Gastroesophageal sphincter (tissue), 4 donors: ENCODE measurements around the gene RAPSN. TPM values are rescaled to one million over a fixed set of nuclear protein-coding genes. Genes with fewer than 3 reads are reported as not detected.
A peak's percentile ranks its signal among the peaks of the same experiment; 100 is the strongest.
"Not testable (repeated sequence)": the region's sequence is repeated elsewhere in the genome, so short reads cannot be mapped to it uniquely, and the experiment has no call there.

Source experiments
- ATAC-seq: fragments of 150-250 bp; one replicate; pipeline ENCODE4 v1.9.1; 2016; ENCODE audit warnings: mild to moderate bottlenecking, moderate library complexity
- H3K27ac ChIP-seq, 4 donors: fragments of 200-600 bp; sonication (generic) in 3 of 4; 1 replicate in 3 of 4; 2 replicates in 1 of 4; pipeline ENCODE4 v1.5.1; 2016 to 2019
- H3K27me3 ChIP-seq: fragments of 200-600 bp; sonication (generic); one replicate; pipeline ENCODE4 v1.5.1; 2019
- H3K36me3 ChIP-seq, 2 donors: fragments of 200-600 bp; sonication (generic); one replicate each; pipeline ENCODE4 v1.5.1; 2019; ENCODE audit warnings: control low read depth in 1 of 2
- H3K4me1 ChIP-seq, 3 donors: fragments of 200-600 bp; sonication (generic); 1 replicate in 2 of 3; 2 replicates in 1 of 3; pipeline ENCODE4 v1.5.1; 2016 to 2019; ENCODE audit warnings: control low read depth in 2 of 3
- H3K4me3 ChIP-seq, 2 donors: fragments of 200-600 bp; sonication (generic); one replicate each; pipeline ENCODE4 v1.5.1; 2019; ENCODE audit warnings: mild to moderate bottlenecking in 1 of 2, moderate library complexity in 1 of 2
- H3K9me3 ChIP-seq, 3 donors: fragments of 200-600 bp; sonication (generic); one replicate each; pipeline ENCODE4 v1.5.1; 2017 to 2019; ENCODE audit warnings: control low read depth in 2 of 3
- EP300 ChIP-seq: sonication (generic); formaldehyde crosslinking; IDR thresholded peaks from one replicate; pipeline ENCODE4 v1.6.1; 2017; ENCODE audit warnings: antibody characterized with exemption, mild to moderate bottlenecking
- POLR2A ChIP-seq, 2 donors: fragments of 450-650 bp; IDR thresholded peaks; one replicate each; pipeline ENCODE4 v1.6.1; 2017; ENCODE audit warnings: antibody characterized with exemption in 2 of 2, mild to moderate bottlenecking in 2 of 2, moderate library complexity in 1 of 2
- POLR2AphosphoS5 ChIP-seq: sonication (generic); formaldehyde crosslinking; IDR thresholded peaks from one replicate; pipeline ENCODE4 v1.6.1; 2017; ENCODE audit warnings: antibody characterized with exemption
- WGBS, 2 donors: methylation state at CpG; one replicate each; pipeline ENCODE4 v1.1.5; 2018; ENCODE audit warnings: low coverage in 1 of 2; 5-methylcytosine and 5-hydroxymethylcytosine counted together
- total RNA-seq, 4 donors: library from RNA; depleted of rRNA; stranded (reverse); fragments of >200 nt; gene quantifications; one replicate each; pipeline ENCODE4 v1.1.0, GENCODE V29; 2016
- TF ChIP-seq, protein P1 (sequence below), 4 experiments: fragments of 200-600 bp in 2 of 4; fragments of 450-650 bp in 2 of 4; sonication (generic) in 1 of 4; IDR thresholded peaks; one replicate each; pipeline ENCODE4 v1.5.1; 2017 to 2019; ENCODE audit warnings: antibody characterized with exemption in 4 of 4, mild to moderate bottlenecking in 2 of 4, moderate library complexity in 2 of 4

RAPSN gene
- total RNA-seq, 4 donors from 2014 or later = 0.23 to 0.27 TPM; not detected in 2

DNA sequence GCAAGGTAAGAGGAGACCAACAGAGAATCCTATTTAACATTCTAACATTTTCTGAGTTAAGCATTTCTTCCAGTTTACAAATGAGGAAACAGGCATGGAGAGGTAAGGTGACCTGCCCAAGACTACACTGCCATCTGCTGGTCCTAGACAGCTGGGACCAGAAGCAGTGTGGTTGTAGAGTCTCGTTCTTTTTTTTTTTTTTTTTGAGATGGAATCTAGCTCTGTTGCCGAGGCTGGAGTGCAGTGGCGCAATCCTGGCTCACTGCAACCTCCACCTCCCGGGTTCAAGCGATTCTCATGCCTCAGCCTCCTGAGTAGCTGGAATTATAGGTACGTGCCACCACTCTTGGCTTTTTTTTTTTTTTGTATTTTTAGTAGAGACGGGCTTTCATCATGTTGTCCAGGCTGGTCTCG lies 5.3 kb upstream of the RAPSN start:
- not testable (repeated sequence) for H3K36me3 ChIP-seq, H3K9me3 ChIP-seq, H3K27me3 ChIP-seq, H3K4me3 ChIP-seq, H3K4me1 ChIP-seq, H3K27ac ChIP-seq
- TF ChIP-seq, protein P1, sequence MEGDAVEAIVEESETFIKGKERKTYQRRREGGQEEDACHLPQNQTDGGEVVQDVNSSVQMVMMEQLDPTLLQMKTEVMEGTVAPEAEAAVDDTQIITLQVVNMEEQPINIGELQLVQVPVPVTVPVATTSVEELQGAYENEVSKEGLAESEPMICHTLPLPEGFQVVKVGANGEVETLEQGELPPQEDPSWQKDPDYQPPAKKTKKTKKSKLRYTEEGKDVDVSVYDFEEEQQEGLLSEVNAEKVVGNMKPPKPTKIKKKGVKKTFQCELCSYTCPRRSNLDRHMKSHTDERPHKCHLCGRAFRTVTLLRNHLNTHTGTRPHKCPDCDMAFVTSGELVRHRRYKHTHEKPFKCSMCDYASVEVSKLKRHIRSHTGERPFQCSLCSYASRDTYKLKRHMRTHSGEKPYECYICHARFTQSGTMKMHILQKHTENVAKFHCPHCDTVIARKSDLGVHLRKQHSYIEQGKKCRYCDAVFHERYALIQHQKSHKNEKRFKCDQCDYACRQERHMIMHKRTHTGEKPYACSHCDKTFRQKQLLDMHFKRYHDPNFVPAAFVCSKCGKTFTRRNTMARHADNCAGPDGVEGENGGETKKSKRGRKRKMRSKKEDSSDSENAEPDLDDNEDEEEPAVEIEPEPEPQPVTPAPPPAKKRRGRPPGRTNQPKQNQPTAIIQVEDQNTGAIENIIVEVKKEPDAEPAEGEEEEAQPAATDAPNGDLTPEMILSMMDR (IDR thresholded peaks at IDR 0.05) = peak in 3 of 4 experiments; percentile 69 to 81 (median 75)
- peak; percentile 24 for TF ChIP-seq POLR2AphosphoS5
- peak; percentile 93 for ATAC-seq
- 10 to 15% methylated on average over 2 to 6 of the region's 8 CpGs for WGBS, 2 donors

DNA sequence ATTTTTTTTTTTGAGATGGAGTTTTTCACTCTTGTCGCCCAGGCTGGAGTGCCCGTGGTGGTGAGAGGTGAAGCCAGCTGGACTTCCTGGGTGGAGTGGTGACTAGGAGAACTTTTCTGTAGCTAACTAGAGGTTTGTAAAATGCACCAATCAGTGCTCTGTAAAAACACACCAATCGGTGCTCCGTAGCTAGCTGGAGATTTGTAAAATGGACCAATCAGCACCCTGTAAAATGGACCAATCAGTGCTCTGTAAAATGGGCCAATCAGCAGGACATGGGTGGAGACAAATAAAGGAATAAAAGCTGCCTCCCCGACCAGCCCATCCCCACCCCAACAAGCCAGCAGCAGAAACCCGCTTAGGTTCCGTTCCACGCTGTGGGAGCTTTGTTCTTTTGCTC lies 4.4 kb upstream of the RAPSN start:
- H3K27ac ChIP-seq = no peak overlapping the region
- ATAC-seq = no peak
- 92% methylated on average over 2 of the region's 8 CpGs; no CpG with 5 or more reads in 1 of the 2 donors for WGBS, 2 donors
- TF ChIP-seq POLR2A (IDR thresholded peaks at IDR 0.05) = no peak
- TF ChIP-seq, protein P1 (IDR thresholded peaks at IDR 0.05) = no peak
- TF ChIP-seq EP300 = no peak
- H3K9me3 ChIP-seq = no peaks in the 10 kb centered on the region
- H3K27me3 ChIP-seq = no peaks in the 10 kb centered on the region
- no peaks in the 10 kb centered on the region for H3K36me3 ChIP-seq
- H3K4me1 ChIP-seq = peaks cover 0 to 8% (median 0%) of the 10 kb centered on the region in 3 donors
- no peak overlapping the region for H3K4me3 ChIP-seq

DNA sequence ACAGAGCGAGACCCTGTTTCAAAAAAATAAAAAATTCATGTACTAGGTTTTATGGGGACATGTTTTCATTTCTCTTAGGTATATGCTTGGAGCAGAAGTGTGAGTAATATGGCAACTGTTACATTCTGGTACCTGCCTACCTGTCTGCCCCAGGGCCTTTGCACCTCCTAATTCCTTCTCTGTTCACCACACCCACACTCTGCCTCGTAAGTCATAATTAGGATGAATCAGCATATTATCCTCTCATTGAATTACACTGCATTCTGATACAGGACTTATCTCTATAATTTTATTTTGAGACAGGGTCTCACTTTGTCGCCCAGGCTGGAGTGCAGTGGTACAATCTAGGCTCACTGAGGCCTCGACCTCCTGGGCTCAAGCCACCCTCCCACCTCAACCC lies 3.1 kb upstream of the RAPSN start:
- no peak overlapping the region for H3K27ac ChIP-seq
- no peak overlapping the region for H3K4me3 ChIP-seq
- H3K9me3 ChIP-seq = no peaks in the 10 kb centered on the region
- TF ChIP-seq, protein P1 (IDR thresholded peaks at IDR 0.05) = no peak
- TF ChIP-seq POLR2A (IDR thresholded peaks at IDR 0.05) (no peak), POLR2AphosphoS5 (no peak), EP300 (no peak)
- 94 to 95% methylated on average over 3 to 4 of the region's 4 CpGs for WGBS, 2 donors
- ATAC-seq = no peak
- no peaks in the 10 kb centered on the region for H3K36me3 ChIP-seq
- no peaks in the 10 kb centered on the region for H3K27me3 ChIP-seq
- H3K4me1 ChIP-seq = peaks cover 0 to 8% (median 0%) of the 10 kb centered on the region in 3 donors

DNA sequence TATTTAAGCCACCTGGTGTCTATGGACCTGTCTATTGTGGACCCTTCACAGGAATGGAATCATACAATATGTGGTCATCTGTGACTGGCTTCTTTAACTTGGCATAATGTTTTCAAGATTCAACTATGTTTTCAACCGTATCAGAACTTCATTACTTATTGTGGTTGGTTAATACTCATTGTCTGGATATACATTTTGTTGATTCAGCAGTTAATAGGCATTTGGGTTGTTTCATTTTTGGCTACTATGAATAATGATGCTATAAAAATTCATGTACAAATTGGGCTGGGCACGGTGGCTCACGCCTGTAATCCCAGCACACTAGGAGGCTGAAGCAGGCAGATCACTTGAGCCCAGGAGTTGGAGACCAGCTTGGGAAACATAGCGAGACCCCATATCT lies 2.5 kb upstream of the RAPSN start:
- no peak for ATAC-seq
- Histone ChIP-seq H3K27me3 (no peaks in the 10 kb centered on the region), H3K4me1 (peaks cover 0 to 8% (median 0%) of the 10 kb centered on the region in 3 donors), H3K27ac (no peak overlapping the region), H3K4me3 (no peak overlapping the region), H3K9me3 (no peaks in the 10 kb centered on the region), H3K36me3 (no peaks in the 10 kb centered on the region)
- WGBS, 2 donors = 66 to 97% methylated on average over 3 to 4 of the region's 4 CpGs
- no peak for TF ChIP-seq POLR2AphosphoS5
- no peak for TF ChIP-seq POLR2A (IDR thresholded peaks at IDR 0.05)
- no peak for TF ChIP-seq EP300

DNA sequence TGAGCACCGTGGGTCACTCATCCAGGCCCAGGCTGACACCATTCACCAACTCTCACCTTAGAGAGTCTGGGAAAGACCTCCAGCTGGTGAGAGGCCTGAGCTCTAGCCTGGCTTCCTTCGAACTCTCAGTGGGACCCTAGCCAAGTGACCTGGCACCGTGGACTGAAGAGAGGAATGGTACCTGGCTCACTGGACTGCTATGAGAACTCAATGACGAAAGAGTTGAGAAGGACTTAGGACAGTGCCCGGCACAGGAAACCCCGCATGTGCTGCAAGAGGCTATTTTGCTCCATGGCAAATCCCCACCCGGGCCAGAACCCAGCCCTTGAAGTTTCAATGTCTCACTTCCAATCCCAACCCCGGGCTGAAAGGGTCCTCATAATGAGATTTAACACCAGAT lies 605 bp upstream of the RAPSN start:
- Histone ChIP-seq H3K4me1 (peaks cover 0 to 8% (median 0%) of the 10 kb centered on the region in 3 donors), H3K36me3 (no peaks in the 10 kb centered on the region), H3K4me3 (no peak overlapping the region), H3K27me3 (no peaks in the 10 kb centered on the region), H3K27ac (no peak overlapping the region), H3K9me3 (no peaks in the 10 kb centered on the region)
- no peak for ATAC-seq
- no peak for TF ChIP-seq POLR2A (IDR thresholded peaks at IDR 0.05)
- TF ChIP-seq EP300 = no peak
- no peak for TF ChIP-seq POLR2AphosphoS5
- TF ChIP-seq, protein P1 (IDR thresholded peaks at IDR 0.05) = no peak
- 77% methylated on average over 7 of the region's 8 CpGs; no CpG with 5 or more reads in 1 of the 2 donors for WGBS, 2 donors
